Psoas muscle (tissue), 8 donors: ENCODE measurements around the gene FGF14. TPM values are rescaled to one million over a fixed set of nuclear protein-coding genes. Genes with fewer than 3 reads are reported as not detected.

ENCODE experiments used
- ATAC-seq, 4 donors: fragments of 200-7000 bp; cut with Tn5 transposase; one replicate each; pipeline ENCODE4 v1.9.1; 2020; ENCODE audit warnings: moderate library complexity in 3 of 4, mild to moderate bottlenecking in 2 of 4
- DNase-seq, 2 donors: peaks; one replicate each; pipeline ENCODE4 v3.0.0-alpha.2; 2020
- H3K27ac ChIP-seq: fragments of 200-600 bp; one replicate; pipeline ENCODE4 v1.8.0; 2022
- H3K27me3 ChIP-seq, 3 donors: fragments of 200-600 bp in 1 of 3; one replicate each; pipeline versions ENCODE4 v1.6.1 to v1.8.0; 2013 to 2022; ENCODE audit warnings: low read length in 2 of 3, mild to moderate bottlenecking in 2 of 3, moderate library complexity in 1 of 3; ENCODE audit not compliant: insufficient read depth in 3 of 3
- H3K36me3 ChIP-seq, 2 donors: fragments of 200-600 bp in 1 of 2; one replicate each; pipeline versions ENCODE4 v1.6.1 to v1.8.0; 2013 to 2022; ENCODE audit warnings: low read depth in 1 of 2, mild to moderate bottlenecking in 1 of 2, moderate library complexity in 1 of 2; ENCODE audit not compliant: insufficient read depth in 1 of 2
- H3K4me1 ChIP-seq: fragments of 200-600 bp; one replicate; pipeline ENCODE4 v1.8.0; 2022
- H3K4me3 ChIP-seq: fragments of 200-600 bp; one replicate; pipeline ENCODE4 v1.8.0; 2022; ENCODE audit warnings: mild to moderate bottlenecking
- H3K9me3 ChIP-seq: fragments of 200-600 bp; one replicate; pipeline ENCODE4 v1.8.0; 2022
- WGBS, 3 donors: extraction: QIAGEN DNeasy Blood & Tissue Kit; methylation state at CpG; one replicate each; pipeline versions ENCODE4 v1.1.6 to v1.1.7; 2013; 5-methylcytosine and 5-hydroxymethylcytosine counted together
- intact Hi-C, 2 donors: fragments of 100-400 bp; cut with DNase I; formaldehyde crosslinking; loops; one replicate each; pipeline versions ENCODE4 v1.11.0 to v1.14.2; 2022
- polyA plus RNA-seq, 3 donors: library from polyadenylated mRNA; stranded (reverse); fragments of 200-250 nt; gene quantifications; one replicate each; pipeline ENCODE4 v1.2.3, GENCODE V29; 2013
- total RNA-seq, 4 donors: library from RNA; stranded (reverse); fragmentation: NEBNext Ultra II Directional in 2 of 4; extraction: Animal tissue kit (Norgen Biotek cat#: 25700) in 2 of 4; gene quantifications; one replicate each; pipeline versions ENCODE4 v1.2.1 to v1.2.4, GENCODE V29; 2021 to 2023
- TF ChIP-seq, protein P1 (sequence below): fragments of 200-600 bp; IDR thresholded peaks from one replicate; pipeline ENCODE4 v1.8.0; 2022; ENCODE audit warnings: antibody characterized with exemption
- donor health status: healthy with polysubstance abuse.
- donor health status: DM: no; HTN: no; CAD: no; lungs with moderate emphysema.
- donor health status: Bipolar disorder and iron deficiency.
- donor health status: healthy.
- donor health status: DM: yes; HTN: yes; CAD: no.
- donor health status: DM: no; HTN: no; CAD: no.
- donor health status: DM: no; HTN: no; CAD: no.
- donor health status: DM: yes; HTN: yes; CAD: no.

The FGF14 gene
- total and polyA plus RNA-seq, 7 donors, result 0.01 to 0.05 (median 0.02) TPM; not detected in 4

DNA sequence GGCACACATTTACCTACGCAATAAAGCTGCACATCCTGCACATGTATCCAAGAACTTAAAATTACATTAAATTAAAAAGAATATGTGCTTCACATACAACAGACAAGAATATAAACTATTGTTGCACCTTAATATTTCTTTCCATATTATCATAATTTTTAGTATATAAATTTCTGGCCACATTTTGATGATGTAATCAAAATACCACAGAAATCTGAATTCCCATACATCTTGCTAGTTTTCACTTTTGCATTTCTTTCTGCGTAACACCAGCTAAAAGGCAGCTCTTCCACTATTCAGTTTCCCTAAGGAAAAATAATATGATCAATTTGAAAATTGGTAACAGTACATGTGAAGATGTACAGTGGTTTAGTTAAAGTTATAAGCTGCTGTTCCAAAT, 42.6 kb downstream of the FGF14 start:
- Histone ChIP-seq H3K4me3 (no peak overlapping the region), H3K4me1 (no peaks in the 10 kb centered on the region), H3K27ac (no peak overlapping the region), H3K9me3 (no peaks in the 10 kb centered on the region), H3K27me3 (peaks cover 0 to 3% (median 0%) of the 10 kb centered on the region in 3 donors), H3K36me3 (no peaks in the 10 kb centered on the region)
- DNase-seq (no peak), ATAC-seq (no peak)
- intact Hi-C loops, result no loop called here
- TF ChIP-seq, protein P1, sequence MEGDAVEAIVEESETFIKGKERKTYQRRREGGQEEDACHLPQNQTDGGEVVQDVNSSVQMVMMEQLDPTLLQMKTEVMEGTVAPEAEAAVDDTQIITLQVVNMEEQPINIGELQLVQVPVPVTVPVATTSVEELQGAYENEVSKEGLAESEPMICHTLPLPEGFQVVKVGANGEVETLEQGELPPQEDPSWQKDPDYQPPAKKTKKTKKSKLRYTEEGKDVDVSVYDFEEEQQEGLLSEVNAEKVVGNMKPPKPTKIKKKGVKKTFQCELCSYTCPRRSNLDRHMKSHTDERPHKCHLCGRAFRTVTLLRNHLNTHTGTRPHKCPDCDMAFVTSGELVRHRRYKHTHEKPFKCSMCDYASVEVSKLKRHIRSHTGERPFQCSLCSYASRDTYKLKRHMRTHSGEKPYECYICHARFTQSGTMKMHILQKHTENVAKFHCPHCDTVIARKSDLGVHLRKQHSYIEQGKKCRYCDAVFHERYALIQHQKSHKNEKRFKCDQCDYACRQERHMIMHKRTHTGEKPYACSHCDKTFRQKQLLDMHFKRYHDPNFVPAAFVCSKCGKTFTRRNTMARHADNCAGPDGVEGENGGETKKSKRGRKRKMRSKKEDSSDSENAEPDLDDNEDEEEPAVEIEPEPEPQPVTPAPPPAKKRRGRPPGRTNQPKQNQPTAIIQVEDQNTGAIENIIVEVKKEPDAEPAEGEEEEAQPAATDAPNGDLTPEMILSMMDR, result no peak
- WGBS, 3 donors, result 86 to 95% (median 94%) methylated on average over 2 of the region's 2 CpGs

DNA sequence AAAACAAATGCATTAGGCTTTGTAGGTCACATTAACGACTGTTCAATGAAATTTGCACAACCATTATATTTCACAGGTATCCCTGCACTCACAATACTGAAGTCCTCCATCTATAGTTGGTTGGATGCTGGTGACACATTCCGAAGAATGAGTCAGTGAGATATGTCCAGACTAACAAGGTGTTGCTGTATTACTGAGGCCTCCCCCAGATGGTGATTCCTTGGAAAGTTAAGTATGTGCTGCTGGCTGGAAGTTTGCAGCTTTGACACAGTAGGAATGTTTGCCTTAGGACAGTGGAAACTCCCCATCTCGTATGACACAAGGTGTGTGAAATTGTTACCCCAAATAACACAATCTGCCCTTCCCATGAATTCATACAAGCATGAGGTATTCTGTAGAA, 46.6 kb downstream of the FGF14 start:
- 80 to 85% (median 82%) methylated on average over 3 of the region's 3 CpGs for WGBS, 3 donors

DNA sequence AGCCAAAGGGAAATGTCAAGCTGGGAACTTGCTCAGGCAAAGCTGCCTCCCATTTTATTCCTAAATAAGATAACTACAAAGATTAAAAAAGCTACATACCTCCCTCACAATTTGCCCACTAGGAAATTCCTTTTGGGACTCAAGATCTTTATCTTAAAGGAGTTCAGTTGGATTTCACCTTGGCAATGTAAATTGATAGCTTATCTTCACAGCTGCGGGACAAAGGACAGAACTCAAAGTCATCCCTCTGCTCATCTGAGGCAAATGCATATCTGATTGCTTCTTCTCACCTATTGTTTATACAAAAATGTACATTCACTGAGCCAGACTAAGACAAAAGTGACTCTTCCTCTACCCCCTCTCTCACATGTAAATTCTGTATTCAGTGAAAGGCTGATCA, 47.8 kb downstream of the FGF14 start:
- DNase-seq, result no peak
- intact Hi-C loops, result no loop called here
- 81 to 92% (median 85%) methylated on average over 1 of the region's 1 CpG for WGBS, 3 donors
- H3K9me3 ChIP-seq, result no peaks in the 10 kb centered on the region
- no peak overlapping the region for H3K27ac ChIP-seq
- no peaks in the 10 kb centered on the region for H3K4me1 ChIP-seq
- no peaks in the 10 kb centered on the region for H3K36me3 ChIP-seq
- TF ChIP-seq, protein P1, result no peak
- no peaks in the 10 kb centered on the region for H3K27me3 ChIP-seq
- no peak for ATAC-seq
- H3K4me3 ChIP-seq, result no peak overlapping the region

More for the DNA sequence above, 46.6 kb downstream of the FGF14 start:
- intact Hi-C loops, result no loop called here
- H3K27ac ChIP-seq, result no peak overlapping the region
- TF ChIP-seq, protein P1, result no peak
- no peak overlapping the region for H3K4me3 ChIP-seq
- ATAC-seq, result no peak
- H3K36me3 ChIP-seq, result no peaks in the 10 kb centered on the region
- DNase-seq, result no peak
- no peaks in the 10 kb centered on the region for H3K9me3 ChIP-seq
- H3K4me1 ChIP-seq, result no peaks in the 10 kb centered on the region
- no peaks in the 10 kb centered on the region for H3K27me3 ChIP-seq

GRCh38 chr13:102351521-102351920, 50.3 kb downstream of the FGF14 start:
- H3K9me3 ChIP-seq, result no peaks in the 10 kb centered on the region
- H3K27ac ChIP-seq, result no peak overlapping the region
- no peaks in the 10 kb centered on the region for H3K36me3 ChIP-seq
- TF ChIP-seq, protein P1, result no peak
- WGBS, 3 donors, result 71 to 76% (median 75%) methylated on average over 5 of the region's 5 CpGs
- no peak for ATAC-seq
- intact Hi-C loops, result no loop called here
- DNase-seq, result no peak
- no peaks in the 10 kb centered on the region for H3K27me3 ChIP-seq
- H3K4me3 ChIP-seq, result no peak overlapping the region
- no peaks in the 10 kb centered on the region for H3K4me1 ChIP-seq

GRCh38 chr13:102347490-102347889, 54.4 kb downstream of the FGF14 start:
- Histone ChIP-seq H3K9me3 (no peaks in the 10 kb centered on the region), H3K27ac (no peak overlapping the region), H3K27me3 (no peaks in the 10 kb centered on the region), H3K4me1 (no peaks in the 10 kb centered on the region), H3K4me3 (no peak overlapping the region), H3K36me3 (no peaks in the 10 kb centered on the region)
- WGBS, 3 donors, result 73 to 77% (median 75%) methylated on average over 7 of the region's 7 CpGs
- intact Hi-C loops, result no loop called here
- TF ChIP-seq, protein P1, result no peak
- DNase-seq, result no peak
- ATAC-seq, result no peak
